Ovary (tissue), 9 donors: ENCODE measurements around the gene EN2. TPM values are rescaled to one million over a fixed set of nuclear protein-coding genes. Genes with fewer than 3 reads are reported as not detected.

Experiments
- DNase-seq, 5 donors: peaks; one replicate each; pipeline ENCODE4 v3.0.0-alpha.2; 2019 to 2020
- H3K27ac ChIP-seq, 2 donors: fragments of 200-600 bp; one replicate each; pipeline versions ENCODE4 v1.5.1 to v1.8.0; 2019 to 2022
- H3K27me3 ChIP-seq: fragments of 200-600 bp; one replicate; pipeline ENCODE4 v1.8.0; 2022
- H3K36me3 ChIP-seq: fragments of 200-600 bp; sonication (generic); one replicate; pipeline ENCODE4 v1.5.1; 2019
- H3K4me1 ChIP-seq: one replicate; pipeline ENCODE4 v1.8.1; 2013; ENCODE audit warnings: mild to moderate bottlenecking, moderate library complexity; ENCODE audit not compliant: insufficient read depth
- H3K4me3 ChIP-seq: fragments of 200-600 bp; sonication (generic); one replicate; pipeline ENCODE4 v1.5.1; 2017
- H3K9me3 ChIP-seq, 2 donors: fragments of 200-600 bp in 1 of 2; sonication (generic) in 1 of 2; one replicate each; pipeline versions ENCODE4 v1.5.1 to v1.8.1; 2013 to 2019; ENCODE audit warnings: mild to moderate bottlenecking in 1 of 2, moderate library complexity in 1 of 2
- CTCF ChIP-seq, 3 donors: fragments of 450-650 bp in 2 of 3; fragments of 200-600 bp in 1 of 3; IDR thresholded peaks; one replicate each; pipeline versions ENCODE4 v1.5.1 to v1.8.0; 2016 to 2022; ENCODE audit warnings: antibody characterized with exemption in 3 of 3, mild to moderate bottlenecking in 1 of 3
- EP300 ChIP-seq: sonication (generic); formaldehyde crosslinking; IDR thresholded peaks from one replicate; pipeline ENCODE4 v1.6.1; 2017; ENCODE audit warnings: antibody characterized with exemption
- POLR2A ChIP-seq: fragments of 450-650 bp; IDR thresholded peaks from one replicate; pipeline ENCODE4 v1.6.1; 2017; ENCODE audit warnings: antibody characterized with exemption, mild to moderate bottlenecking, moderate library complexity
- WGBS, 3 donors: extraction: QIAGEN DNeasy Blood & Tissue Kit in 1 of 3; methylation state at CpG; one replicate each; pipeline versions ENCODE4 v1.1.5 to v1.1.7; 2013 to 2017; 5-methylcytosine and 5-hydroxymethylcytosine counted together
- intact Hi-C, 4 donors: fragments of 100-400 bp; cut with DNase I; formaldehyde crosslinking; loops; one replicate each; pipeline versions ENCODE4 v1.11.0 to v1.15.1; 2022 to 2023
- polyA plus RNA-seq, 2 donors: library from polyadenylated mRNA; stranded (reverse); fragments of 200-250 nt in 1 of 2; fragments of 350-450 nt in 1 of 2; fragmentation: Illumina TruSeq in 1 of 2; extraction: RNeasy Lipid Tissue Mini Kit (QIAGEN cat#74804) in 1 of 2; gene quantifications; one replicate each; pipeline ENCODE4 v1.2.3, GENCODE V29; 2013 to 2014
- total RNA-seq, 7 donors: library from RNA; depleted of rRNA in 2 of 7; stranded (reverse); fragments of >200 nt in 2 of 7; fragmentation: NEBNext Ultra II Directional in 3 of 7; extraction: Animal tissue kit (Norgen Biotek cat#: 25700) in 3 of 7; gene quantifications; one replicate each; pipeline versions ENCODE4 v1.1.0 to v1.2.4, GENCODE V29; 2016 to 2023
- donor health status: DM: no; HTN: no; CAD: no; lungs with moderate emphysema.
- donor health status: DM: no; HTN: no; CAD: no.
- donor health status: Bipolar disorder and iron deficiency.
- donor health status: DM: yes; HTN: yes; CAD: no.
- donor health status: DM: no; HTN: no; CAD: no.
- donor health status: DM: yes; HTN: yes; CAD: no.

Gene EN2
- total and polyA plus RNA-seq, 9 donors = 0.15 to 1.8 (median 0.77) TPM; not detected in 1

- TF ChIP-seq EP300 = no peak
- H3K27ac ChIP-seq = no peak overlapping the region
- WGBS, 3 donors = 66 to 79% (median 76%) methylated on average over 4 of the region's 4 CpGs
- no peaks in the 10 kb centered on the region for H3K27me3 ChIP-seq
- peaks cover 0 to 12% of the 10 kb centered on the region in 2 donors for H3K9me3 ChIP-seq
- intact Hi-C loops = no loop called here
- DNase-seq = no peak
- H3K36me3 ChIP-seq = no peaks in the 10 kb centered on the region
- H3K4me3 ChIP-seq = no peak overlapping the region
- H3K4me1 ChIP-seq = no peaks in the 10 kb centered on the region
These were observed 19.5 kb downstream of the EN2 start for GRCh38 chr7:155477476-155477875.

GRCh38 chr7:155481764-155482163, 23.8 kb downstream of the EN2 start:
- no peak for TF ChIP-seq EP300
- no peak for TF ChIP-seq CTCF (IDR thresholded peaks at IDR 0.05)
- TF ChIP-seq POLR2A = no peak
- Histone ChIP-seq H3K27ac (no peak overlapping the region), H3K27me3 (no peaks in the 10 kb centered on the region), H3K4me3 (no peak overlapping the region), H3K4me1 (peaks cover 1% of the 10 kb centered on the region), H3K36me3 (no peaks in the 10 kb centered on the region), H3K9me3 (no peaks in the 10 kb centered on the region)
- WGBS, 3 donors = 87 to 90% (median 89%) methylated on average over 11 of the region's 11 CpGs
- intact Hi-C loops = no loop called here
- no peak for DNase-seq

- no peak overlapping the region for H3K27ac ChIP-seq
- no peaks in the 10 kb centered on the region for H3K36me3 ChIP-seq
- intact Hi-C loops = no loop called here
- TF ChIP-seq EP300 = no peak
- no peak for TF ChIP-seq POLR2A
- no peak overlapping the region for H3K4me3 ChIP-seq
- no peaks in the 10 kb centered on the region for H3K27me3 ChIP-seq
- 60 to 63% (median 61%) methylated on average over 17 of the region's 17 CpGs for WGBS, 3 donors
- H3K9me3 ChIP-seq = no peaks in the 10 kb centered on the region
- DNase-seq = no peak
- peaks cover 1% of the 10 kb centered on the region for H3K4me1 ChIP-seq
These were observed 24.7 kb downstream of the EN2 start for GRCh38 chr7:155482511-155483183.

- intact Hi-C loops = no loop called here
- TF ChIP-seq EP300 = no peak
- no peak for TF ChIP-seq POLR2A
- TF ChIP-seq CTCF (IDR thresholded peaks at IDR 0.05) = no peak
- no peak overlapping the region for H3K4me3 ChIP-seq
- no peaks in the 10 kb centered on the region for H3K27me3 ChIP-seq
- no peaks in the 10 kb centered on the region for H3K9me3 ChIP-seq
- DNase-seq = no peak
- no peaks in the 10 kb centered on the region for H3K36me3 ChIP-seq
- H3K4me1 ChIP-seq = peaks cover 1% of the 10 kb centered on the region
- WGBS, 3 donors = 17 to 19% (median 19%) methylated on average over 13 of the region's 13 CpGs
- H3K27ac ChIP-seq = no peak overlapping the region
These were observed 25.3 kb downstream of the EN2 start for GRCh38 chr7:155483245-155483644.

GRCh38 chr7:155483868-155484325, 26.0 kb downstream of the EN2 start:
- Histone ChIP-seq H3K4me1 (peaks cover 1% of the 10 kb centered on the region), H3K9me3 (no peaks in the 10 kb centered on the region), H3K4me3 (no peak overlapping the region), H3K36me3 (no peaks in the 10 kb centered on the region), H3K27ac (no peak overlapping the region), H3K27me3 (no peaks in the 10 kb centered on the region)
- TF ChIP-seq POLR2A = no peak
- TF ChIP-seq EP300 = no peak
- TF ChIP-seq CTCF (IDR thresholded peaks at IDR 0.05) = no peak
- no peak for DNase-seq
- 5 to 20% (median 10%) methylated on average over 16 of the region's 16 CpGs for WGBS, 3 donors
- intact Hi-C loops = no loop called here
